Anterior cingulate cortex (tissue), 58 donors: ENCODE data around the gene MROH2A.

Experiments
- DNase-seq, 58 donors: peaks; one replicate each; lab custom pipeline; 2025; lab: John Stamatoyannopoulos, UW

The MROH2A gene

DNA sequence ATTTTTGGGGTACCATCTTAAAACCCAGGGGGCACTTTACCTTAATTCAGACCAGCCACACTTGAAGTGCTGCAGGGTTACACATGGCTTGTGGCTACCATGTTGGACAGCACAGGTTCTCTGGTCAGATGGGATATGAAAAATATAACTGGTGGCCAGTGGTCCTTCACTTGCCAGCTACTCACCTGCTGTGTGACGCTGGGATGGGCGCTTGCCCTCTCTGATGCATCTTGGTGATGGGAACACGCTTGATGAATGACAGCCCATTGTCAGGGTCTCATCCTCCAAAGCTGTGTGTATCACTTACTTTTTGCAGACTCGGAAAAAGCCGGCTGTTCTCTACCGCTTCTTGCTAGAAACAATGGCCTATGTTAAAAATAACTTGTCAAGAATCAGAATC is 53.7 kb downstream of the MROH2A start:
- no peak for DNase-seq

DNA sequence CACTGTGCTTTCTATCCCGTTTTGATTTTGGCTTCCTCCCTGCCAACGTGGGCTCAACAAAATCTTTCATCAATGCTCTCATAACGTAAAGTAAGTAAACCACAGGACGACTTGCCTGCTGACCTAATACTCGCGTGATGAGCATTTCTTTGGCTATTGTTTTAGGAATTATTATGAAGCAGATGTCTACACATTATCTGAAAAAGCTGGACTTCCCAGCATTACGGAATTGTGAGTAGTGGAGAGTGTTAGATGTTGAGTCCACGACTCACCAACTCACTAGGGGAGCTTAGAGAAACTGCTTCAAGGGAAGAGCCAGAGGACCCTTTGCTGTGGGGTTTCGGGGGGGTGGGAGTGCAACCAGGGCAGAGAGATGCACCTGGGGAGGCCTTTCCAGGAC is 54.3 kb downstream of the MROH2A start:
- no peak for DNase-seq

DNA sequence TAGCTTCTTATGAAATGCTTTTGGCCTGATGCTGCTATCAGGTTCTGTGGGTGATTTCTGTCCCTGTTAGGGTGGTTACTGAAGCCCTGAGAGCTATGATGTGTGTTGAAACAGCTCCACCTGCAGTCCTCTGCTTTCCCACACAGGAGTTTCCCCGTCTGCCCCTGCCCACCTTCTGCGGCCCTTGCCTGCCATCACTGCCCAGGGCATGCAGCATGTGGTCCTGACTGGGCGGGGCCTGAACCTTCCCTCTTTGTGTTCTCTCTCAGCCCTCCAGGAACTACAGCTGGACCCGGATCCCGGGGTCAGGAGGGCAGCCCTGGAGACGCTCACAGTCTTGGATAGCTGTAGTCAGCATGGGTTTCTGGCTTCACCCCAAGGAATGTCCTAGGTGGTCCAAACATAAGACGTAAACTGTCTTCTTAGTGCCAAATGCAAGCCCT is 54.8 kb downstream of the MROH2A start:
- peak in 3 of 58 donors; percentile 7 to 21 (median 13) for DNase-seq

DNA sequence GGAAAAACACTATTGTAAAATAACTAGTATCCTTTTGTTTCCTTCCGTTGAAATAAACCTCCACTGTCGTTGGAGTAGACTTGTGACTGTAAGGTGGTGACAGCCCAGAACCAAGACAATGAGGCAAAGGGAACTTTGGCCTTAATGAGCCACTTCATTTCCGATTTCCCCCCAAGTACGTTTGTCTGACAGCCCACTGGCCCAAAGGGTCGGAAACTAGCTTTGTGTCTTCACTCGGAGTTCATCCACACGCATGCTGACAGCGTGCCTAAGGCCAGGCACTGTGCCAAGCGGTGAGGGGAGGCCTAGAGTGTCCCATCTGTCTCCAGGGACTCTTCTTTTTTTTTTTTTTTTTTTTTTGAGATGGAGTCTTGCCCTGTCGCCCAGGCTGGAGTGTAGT is 55.2 kb downstream of the MROH2A start:
- no peak for DNase-seq

DNA sequence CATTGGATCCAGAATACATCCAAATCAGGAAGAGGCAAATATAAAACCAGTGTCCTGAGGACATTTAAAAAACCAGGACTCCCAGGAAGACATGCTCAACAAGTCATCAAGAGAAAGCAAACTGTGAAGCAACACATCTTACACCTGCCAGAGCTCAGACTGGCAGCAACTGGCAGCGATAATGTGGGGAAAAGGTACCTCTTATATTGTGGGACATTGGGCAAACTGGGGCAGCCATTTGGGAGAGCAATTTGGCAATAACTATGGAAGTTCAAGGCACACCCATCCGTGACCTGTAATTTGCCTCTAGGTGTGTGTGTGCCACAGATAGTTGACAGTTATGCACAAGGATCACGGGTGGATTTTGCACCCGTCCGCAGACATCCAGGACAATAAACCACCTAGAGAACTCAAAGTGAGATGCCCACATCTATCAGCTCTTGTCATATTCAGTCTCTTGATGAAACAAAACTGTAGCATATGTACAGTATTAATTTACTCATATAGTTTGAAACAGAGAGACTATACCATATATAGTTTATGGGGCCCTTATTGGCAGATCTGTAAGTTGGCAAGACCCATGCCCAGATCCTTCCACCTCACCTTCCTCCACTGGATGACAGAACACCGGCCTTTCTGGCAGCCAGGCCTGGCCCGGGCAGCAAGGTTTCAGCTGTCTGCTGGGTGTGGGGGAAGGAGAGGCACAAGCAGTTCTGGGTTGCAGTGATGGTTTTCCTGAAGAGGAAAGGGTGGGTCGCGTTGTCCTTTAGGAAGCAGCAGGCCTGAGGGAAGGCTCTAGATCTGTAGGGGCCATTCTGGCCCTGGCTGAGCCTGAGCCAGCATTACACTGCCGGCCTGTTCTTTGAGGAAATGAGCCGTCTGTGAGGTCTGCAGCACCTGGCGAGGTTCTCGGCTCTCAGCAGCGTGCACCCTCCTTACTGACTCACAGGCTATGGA is 57.4 kb downstream of the MROH2A start:
- no peak for DNase-seq

DNA sequence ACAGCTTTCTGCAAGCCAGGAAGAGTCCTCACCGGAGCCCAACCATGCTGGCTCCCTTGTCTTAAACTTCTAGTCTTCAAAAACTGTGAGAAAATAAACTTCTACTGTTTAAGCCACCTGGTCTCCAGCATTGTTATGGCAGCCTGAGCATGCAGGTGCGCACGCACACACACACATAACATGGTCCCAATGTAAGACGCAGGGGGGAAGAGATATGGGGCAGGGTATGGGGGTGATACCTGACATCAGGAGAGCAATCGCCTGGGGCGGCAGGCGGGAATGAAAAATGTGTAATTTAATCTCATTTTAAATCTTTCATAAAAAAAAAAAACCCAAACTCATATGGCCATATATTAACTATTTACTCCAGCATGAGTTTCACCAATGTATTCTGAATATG is 58.2 kb downstream of the MROH2A start:
- DNase-seq, result no peak

DNA sequence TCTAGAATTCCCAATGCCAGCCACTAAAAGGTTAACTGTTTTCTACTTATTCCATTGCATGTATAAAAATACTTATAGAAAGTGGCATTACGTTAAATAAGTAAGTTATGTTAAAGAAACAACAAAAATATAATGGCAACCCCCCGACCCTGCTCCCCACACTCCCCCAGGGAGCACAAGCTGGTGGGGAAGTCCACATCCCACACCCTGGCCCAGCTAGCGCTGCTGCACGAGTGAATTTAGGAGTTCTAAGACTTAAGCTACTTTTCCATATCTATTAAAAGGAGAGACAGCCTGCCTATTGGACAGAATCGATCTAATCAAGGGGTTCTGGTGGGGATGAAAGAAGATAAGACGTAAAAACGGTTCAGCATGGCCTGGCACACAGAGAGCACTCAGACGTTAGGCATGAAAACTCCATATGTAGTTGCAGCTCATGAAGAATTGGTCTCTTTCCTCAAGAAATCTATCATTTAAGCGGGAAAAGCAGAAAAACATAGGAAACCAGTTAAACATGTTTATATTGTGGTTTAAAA is 59.6 kb downstream of the MROH2A start:
- no peak for DNase-seq

DNA sequence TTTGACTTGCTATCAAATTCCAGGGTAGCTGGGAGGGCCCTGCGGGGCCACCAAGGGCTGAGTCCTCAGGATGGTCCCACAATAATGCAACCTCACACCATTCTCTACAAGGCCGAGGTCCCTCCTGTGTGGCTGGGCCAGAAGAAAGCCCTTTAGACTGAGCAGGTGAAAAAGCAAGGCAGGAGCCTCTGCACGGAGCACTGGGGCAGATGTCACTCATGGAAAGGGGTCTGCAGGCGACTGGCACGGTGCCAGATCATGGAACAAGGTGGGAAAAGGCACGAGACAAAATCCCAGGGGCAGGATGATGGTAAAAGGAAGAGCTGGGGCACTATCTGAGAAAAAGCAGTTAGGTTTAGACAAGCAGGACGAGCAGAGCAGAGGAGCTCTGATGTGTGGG is 60.1 kb downstream of the MROH2A start:
- no peak for DNase-seq

DNA sequence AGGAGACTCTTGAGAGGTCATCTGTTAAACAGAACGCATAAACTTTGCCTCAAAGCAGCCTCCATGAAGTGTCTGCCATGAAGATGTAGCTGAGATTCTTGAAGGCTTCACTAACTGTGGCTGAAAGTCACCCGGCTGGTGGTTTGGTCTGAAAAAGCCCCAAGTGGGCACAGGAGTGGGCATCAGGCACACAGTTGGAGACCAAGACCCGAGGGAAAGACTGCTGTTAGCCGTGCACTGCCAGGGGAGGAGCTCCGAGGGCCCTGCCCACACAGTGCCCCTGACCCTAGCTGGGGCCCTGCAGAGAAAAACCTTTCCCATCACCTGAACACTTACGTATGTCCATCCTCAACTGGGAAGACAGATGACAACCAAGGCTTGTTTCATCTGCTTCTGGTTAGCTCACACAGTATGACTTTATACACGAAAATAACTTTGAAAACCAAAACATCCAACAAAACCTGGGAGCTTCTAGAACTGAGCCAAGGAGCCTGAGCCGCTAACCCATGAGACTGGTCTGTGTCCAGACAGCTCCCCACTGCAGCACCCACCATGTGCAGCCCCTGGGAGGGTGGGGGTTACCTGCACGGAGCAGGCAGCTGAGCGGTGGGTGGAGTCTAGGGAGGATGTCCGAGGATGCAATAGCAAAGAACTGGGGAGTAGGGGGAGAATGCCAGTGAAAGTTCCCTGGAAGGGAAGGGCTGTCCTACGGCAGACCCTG is 60.8 kb downstream of the MROH2A start:
- DNase-seq, result no peak

DNA sequence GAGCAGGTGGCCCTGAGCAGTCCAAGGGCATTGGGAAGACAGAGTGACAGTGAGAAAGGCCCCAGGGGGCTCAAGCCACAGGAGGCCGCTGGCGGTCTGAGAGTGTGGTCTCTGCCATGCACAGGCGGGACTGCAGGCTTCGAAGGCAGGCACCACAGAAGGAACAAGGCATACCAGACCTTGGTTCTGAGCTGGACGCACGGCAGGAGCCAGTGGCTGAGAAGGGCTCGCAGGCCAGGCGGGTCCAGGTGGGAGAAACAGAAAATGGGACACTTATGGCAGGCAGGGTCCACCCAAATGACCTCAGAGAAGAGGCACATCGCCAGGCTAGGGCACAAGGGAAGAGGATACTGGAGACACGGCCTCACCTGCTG is 61.3 kb downstream of the MROH2A start:
- DNase-seq, result no peak

DNA sequence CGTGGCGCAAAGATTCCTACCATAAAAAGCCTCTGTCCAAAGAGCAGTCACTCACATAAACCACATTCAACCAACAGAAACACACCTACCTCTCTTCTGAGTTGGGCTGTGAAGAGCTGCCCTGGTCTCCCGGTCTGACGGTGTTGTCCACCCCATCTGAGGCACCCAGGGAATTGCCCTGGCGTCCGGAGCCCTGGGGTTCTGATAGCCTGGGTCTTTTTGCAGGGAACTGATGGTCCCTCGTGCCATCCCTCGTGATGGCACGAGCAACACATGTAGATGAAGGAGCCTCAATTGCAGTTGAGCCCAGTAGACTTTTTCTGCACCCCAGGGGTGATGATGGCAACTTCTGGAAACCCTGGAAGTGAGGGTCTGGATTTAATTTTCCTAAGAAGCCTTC is 62.4 kb downstream of the MROH2A start:
- DNase-seq, result no peak

DNA sequence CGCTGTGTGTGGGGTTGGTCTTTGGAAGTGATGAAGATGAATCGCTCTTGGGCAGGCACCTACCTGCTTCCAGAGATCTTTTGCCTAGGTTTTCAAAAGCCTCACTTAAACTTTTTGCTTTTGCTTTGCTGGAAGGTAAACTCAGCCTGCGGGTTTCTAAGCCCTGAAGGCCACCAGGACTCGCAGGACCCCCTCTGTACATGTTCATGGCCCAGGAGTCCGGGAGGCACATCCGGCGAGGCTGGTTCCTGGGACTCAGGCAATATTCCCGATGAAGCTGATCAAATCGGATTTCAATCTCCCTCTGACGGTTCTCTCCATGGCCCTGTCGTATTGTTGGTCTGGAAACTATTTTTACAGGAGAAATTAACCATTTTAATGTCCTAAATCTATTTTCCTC is 63.1 kb downstream of the MROH2A start:
- no peak for DNase-seq

DNA sequence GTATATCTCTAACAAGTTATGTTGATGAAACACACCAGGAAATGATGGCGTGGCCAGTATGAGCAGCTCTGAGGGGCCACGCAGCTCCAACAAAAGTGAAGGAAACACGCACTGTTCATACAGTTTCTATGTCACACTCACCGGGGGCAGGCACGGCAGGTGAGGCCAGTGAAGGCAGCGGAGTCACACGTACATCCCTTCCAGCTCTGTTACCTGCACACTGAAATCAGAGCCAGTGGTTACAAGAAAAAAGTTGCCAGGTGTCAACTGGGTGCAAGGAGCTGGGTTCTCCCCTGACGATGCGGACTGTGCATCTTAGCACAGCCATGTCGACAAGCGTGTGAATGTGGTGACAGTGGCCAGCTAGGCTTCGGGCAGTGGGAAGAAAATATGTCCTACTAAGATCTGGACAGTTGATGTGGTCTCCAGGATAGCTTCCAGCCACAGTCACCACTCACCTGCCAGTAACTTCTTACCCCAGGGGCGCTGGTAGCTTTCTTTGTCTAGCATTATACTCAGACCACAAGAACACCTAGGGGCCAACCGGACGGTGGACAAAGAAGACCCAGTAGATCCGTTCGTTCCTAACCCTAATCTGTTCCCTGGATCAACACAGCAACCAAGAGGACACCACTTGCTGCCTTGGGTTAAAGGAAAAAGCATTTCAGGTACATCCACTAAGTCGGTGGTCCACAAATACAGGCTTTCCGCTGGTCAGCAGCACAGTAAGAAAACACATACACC is 66.1 kb downstream of the MROH2A start:
- no peak for DNase-seq

DNA sequence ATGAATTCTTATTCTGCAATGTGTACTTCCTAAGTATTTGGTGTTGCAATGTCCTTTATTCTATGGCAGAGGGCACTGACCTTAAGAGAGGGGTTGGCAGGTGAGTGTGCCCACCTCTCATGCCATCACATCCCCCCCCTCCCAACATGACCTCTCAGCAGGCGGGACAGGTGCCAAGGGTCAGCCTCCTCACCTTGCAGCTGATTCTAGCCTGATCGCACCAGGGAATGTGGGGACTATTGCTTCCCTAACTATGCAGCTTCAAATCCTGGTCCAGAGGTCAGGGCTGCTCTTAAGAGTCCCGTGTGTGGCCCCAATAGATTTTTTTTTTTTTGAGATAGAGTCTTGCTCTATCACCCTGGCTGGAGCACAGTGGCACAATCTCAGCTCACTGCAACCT is 66.7 kb downstream of the MROH2A start:
- no peak for DNase-seq

DNA sequence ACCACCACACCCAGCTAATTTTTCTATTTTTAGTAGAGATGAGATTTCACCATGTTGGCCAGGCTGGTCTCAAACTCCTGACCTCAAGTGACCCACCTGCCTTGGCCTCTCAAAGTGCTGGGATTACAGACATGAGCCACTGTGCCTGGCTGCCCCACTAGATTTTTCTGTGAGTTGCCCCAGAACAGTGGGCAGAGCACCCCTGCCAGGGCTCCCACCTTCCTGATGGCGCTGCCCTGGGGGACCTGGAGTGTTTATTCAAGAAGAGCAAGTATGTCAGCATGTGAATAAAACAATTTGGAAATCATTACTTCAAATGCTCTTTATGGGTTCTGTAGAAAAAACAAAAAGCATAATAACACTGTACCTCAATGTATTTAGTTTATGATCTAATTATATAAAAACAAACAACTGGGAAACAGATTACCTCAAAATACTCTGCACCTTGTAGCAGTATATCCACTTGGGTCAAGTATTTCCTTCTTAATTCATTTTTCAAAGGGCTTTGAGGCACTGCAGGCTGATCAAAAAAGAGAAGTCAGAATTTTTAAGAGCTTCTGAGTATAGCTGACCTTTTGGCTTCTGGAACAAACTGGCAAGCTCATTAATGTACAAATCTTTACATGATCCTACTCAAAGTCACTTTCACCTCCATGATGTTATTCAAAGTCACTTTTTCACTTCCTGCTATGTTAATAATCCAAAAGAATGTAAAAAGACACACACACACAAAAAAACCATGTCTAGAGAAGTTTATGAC is 67.4 kb downstream of the MROH2A start:
- DNase-seq, result no peak

DNA sequence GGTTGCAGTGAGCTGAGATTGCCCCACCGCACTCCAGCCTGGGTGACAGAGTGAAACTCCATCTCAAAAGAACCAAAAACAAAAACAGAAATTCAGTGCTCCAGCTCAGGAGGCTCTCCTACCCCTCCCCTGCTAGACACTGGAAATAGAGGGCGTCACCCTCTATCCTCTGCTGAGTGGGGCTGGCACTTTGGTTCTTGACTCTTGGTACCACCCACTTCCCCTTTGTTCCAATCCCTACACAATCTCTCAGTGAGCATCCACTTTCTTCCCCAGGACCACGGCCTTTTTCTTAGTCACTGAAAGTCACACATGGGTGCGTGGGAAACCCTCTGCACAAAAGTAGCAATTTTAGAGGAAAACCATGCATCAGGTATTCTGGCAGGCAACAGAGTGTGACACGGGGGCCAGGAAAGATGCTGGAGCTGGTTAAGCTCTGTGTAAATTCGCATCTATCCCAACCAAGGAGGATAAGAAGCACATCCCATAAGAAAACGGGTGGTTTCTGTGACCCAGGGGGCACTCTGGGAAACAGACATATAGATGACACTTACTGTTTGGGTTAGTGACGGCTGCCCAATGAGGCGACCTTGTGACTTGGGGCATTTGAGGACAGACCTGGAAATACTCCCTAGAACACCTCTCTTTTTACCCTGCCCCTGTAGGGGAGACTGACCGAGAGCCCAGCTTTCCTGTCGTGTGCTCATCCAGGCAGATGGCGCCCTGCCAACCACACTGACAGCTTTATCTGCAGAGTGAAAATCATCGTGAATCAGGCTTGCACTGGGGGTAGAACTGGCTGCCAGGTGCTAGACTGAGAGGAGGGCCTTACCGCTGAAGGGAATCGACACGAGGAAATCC is 68.5 kb downstream of the MROH2A start:
- DNase-seq, result no peak

DNA sequence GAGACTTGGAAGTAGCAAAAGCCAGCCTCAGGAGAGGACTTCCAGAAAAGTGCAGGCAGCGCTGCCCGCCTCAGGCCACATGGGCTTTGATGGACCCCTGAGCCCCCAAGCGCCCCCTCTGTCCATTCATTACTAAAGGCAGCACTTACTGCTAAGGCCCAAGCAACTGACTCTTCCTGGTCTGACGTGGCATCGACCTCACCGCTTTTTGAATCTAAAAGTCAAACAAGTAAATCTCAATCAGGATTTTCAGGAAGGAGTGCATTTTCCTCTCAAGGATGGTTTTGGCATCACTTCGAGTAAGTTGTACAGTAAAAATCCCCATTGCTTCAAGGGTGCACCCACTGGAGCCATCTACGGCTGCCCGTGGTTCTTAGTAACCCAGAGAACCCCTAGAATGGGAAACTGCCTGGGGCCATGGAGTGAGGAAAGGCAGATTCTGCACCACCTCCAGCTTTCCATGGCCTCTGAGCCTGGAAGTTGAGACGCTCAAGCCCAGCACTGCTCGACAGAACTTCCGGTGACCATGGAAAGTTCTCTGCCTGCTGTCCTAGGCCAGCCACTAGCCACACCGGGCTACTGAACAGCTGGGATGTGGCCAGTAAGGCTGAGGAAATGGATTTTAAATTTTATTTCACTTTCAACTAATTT is 69.2 kb downstream of the MROH2A start:
- DNase-seq, result no peak

DNA sequence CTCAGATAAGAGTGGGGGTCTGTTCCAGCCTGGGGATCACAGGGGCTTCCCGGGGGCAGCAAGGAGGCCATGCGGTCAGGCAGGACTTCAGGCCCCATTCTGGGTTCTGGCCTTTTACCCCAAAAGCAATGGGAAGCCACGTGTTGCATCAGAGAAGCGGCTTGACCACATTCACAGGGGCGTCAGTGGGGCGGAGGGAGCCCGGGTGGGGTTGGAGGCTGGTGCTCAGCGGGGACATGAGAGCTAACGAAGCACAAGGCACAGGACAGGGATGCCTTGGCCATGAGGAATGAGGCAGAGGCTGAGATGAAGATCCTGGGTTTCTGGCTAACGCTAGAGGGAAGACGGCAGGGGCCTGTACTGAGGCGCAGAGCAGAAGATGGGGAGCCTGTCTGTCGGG is 70.1 kb downstream of the MROH2A start:
- no peak for DNase-seq
